GM23248 (cell line): ENCODE measurements around the gene POC5.

ENCODE experiments used
- EZH2 ChIP-seq: fragments of 200-600 bp; sonication (generic); IDR thresholded peaks from 2 replicates; pipeline ENCODE4 v1.6.1; 2018; ENCODE audit warnings: antibody characterized with exemption, mild to moderate bottlenecking; ENCODE audit not compliant: insufficient read depth, poor library complexity, severe bottlenecking
- EZH2phosphoT487 ChIP-seq: fragments of 200-600 bp; sonication (generic); IDR thresholded peaks from 2 replicates; pipeline ENCODE4 v1.6.1; 2018; ENCODE audit warnings: antibody characterized with exemption, moderate library complexity, mild to moderate bottlenecking, low read depth; ENCODE audit not compliant: insufficient read depth

DNA sequence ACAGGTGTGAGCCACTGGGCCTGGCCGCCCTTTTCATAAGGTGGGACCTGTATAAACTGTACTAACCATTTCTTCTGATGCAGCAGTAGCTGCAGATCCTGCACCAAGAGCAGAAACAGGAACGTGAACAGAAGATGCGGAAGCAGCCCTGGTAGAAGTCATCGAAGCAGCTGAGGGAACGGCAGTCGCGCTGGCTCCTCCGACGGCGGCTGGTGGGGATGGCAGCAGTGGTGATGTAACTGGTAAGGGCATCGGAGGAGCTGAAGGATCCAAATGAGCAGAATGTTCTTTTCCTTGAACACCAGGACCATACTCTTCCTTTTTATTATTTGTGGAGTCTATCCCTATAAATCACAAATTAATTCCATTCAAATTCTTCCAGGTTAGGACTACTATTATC, 32.1 kb downstream of the POC5 start:
- TF ChIP-seq EZH2phosphoT487 (no peak), EZH2 (no peak)
